ENCODE measurements around the gene CPB2. TPM values are rescaled to one million over a fixed set of nuclear protein-coding genes. Genes with fewer than 3 reads are reported as not detected.

The CPB2 gene
- total and polyA plus RNA-seq, 9 donors: 0.38 TPM; not detected in 8

DNA sequence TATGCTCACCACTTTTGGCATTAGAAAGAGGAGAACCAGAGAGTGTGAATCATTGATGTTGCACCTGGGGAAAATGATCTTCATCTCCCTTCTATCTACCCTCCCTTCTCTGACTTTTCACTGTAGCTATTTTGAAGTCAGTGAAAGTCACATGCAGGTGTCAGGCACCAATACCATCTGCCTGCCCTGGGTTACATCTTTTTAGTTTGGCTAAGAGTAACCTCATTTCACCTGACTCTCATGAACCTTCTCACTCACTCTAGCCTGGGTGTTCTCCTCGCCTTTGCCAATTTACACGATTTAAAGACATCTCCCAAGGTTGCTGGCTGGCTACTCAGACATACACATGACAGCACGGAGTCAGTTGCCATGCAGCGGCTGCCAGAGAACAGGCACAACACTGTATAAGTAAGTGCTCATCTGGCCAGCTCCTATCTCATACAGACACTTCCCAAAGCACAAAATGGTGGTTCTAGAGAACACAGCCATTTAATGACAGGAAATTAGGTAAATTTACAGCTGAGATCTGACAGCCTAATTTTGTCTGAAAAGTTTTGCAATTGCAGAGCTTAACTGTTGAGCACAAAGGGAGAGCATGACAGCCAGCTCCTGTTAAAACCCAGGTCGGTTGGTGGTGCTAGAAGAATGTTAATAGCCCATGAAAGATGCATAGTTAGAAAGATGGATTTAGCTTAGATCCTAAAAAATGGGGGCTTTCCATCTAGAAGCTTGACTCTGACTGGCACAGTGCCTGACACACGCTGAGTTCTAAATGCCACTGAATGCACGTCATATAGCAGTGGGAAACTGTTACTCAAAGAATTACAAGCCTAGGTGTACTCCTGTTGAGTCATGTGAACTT lies 44.7 kb upstream of the CPB2 start:
- no peak overlapping the region for H3K4me3 ChIP-seq
- H3K36me3 ChIP-seq: no peaks in the 10 kb centered on the region
- intact Hi-C loops (cut with DNase I): no loop called here
- TF ChIP-seq, protein P1, sequence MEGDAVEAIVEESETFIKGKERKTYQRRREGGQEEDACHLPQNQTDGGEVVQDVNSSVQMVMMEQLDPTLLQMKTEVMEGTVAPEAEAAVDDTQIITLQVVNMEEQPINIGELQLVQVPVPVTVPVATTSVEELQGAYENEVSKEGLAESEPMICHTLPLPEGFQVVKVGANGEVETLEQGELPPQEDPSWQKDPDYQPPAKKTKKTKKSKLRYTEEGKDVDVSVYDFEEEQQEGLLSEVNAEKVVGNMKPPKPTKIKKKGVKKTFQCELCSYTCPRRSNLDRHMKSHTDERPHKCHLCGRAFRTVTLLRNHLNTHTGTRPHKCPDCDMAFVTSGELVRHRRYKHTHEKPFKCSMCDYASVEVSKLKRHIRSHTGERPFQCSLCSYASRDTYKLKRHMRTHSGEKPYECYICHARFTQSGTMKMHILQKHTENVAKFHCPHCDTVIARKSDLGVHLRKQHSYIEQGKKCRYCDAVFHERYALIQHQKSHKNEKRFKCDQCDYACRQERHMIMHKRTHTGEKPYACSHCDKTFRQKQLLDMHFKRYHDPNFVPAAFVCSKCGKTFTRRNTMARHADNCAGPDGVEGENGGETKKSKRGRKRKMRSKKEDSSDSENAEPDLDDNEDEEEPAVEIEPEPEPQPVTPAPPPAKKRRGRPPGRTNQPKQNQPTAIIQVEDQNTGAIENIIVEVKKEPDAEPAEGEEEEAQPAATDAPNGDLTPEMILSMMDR (IDR thresholded peaks at IDR 0.05): no peak
- TF ChIP-seq EP300 (IDR thresholded peaks at IDR 0.05) (no peak), POLR2A (IDR thresholded peaks at IDR 0.05) (no peak)
- no peaks in the 10 kb centered on the region for H3K27me3 ChIP-seq
- no peaks in the 10 kb centered on the region for H3K9me3 ChIP-seq
- no peak for DNase-seq
- H3K27ac ChIP-seq: no peak overlapping the region
- 56 to 80% (median 63%) methylated on average over 7 of the region's 7 CpGs for WGBS, 3 donors
- no peaks in the 10 kb centered on the region for H3K4me1 ChIP-seq (ENCODE audit: insufficient read depth)

DNA sequence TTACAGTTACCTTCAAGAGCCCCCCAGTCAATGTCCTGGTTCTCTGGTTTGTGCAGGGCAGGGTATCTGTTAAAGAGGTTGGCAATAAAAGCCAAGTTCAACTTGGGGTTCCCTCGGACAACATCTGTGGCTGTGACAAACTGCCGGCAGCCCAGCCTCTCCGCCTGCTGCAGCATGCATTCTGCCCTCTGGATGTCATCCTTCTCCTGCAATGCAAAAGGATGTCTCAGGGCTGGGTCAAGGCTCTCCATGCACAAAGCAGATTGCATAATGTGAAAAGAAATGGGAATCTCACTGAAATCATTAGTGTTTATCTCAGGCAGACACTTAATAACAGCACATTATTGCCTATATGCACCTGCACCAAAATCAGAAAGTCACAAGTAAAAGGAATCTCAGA lies 42.1 kb upstream of the CPB2 start:
- Histone ChIP-seq H3K27ac (no peak overlapping the region), H3K9me3 (no peaks in the 10 kb centered on the region), H3K4me1 (ENCODE audit: insufficient read depth) (no peaks in the 10 kb centered on the region), H3K36me3 (no peaks in the 10 kb centered on the region), H3K27me3 (no peaks in the 10 kb centered on the region), H3K4me3 (no peak overlapping the region)
- 30 to 43% (median 34%) methylated on average over 3 of the region's 3 CpGs for WGBS, 3 donors
- no peak for DNase-seq
- intact Hi-C loops (cut with DNase I): no loop called here
- no peak for TF ChIP-seq EP300 (IDR thresholded peaks at IDR 0.05)

DNA sequence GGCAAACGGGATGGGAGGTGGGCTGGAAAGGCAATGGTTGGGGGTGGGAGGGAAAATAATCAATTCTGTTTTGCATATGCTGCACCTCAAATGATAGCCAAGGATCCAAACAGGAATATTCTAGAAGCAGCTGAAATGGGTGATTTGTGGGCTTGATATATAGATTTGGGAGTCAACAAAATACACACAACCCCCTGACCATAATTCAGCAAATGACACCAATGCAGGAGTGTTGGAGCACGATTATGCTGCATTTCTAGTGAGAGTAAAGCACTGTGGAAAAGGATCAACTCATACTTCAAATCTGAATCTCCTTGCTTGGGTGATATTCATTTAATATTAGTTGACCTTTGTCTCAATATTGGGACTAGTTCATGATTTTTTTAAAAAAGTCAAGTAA lies 41.1 kb upstream of the CPB2 start:
- no peak for DNase-seq
- no peaks in the 10 kb centered on the region for H3K27me3 ChIP-seq
- H3K4me1 ChIP-seq (ENCODE audit: insufficient read depth): no peaks in the 10 kb centered on the region
- intact Hi-C loops (cut with DNase I): no loop called here
- no peak overlapping the region for H3K4me3 ChIP-seq
- H3K36me3 ChIP-seq: no peaks in the 10 kb centered on the region
- no peak for TF ChIP-seq POLR2A (IDR thresholded peaks at IDR 0.05)
- TF ChIP-seq, protein P1 (IDR thresholded peaks at IDR 0.05): no peak
- no peak for TF ChIP-seq EP300 (IDR thresholded peaks at IDR 0.05)
- H3K27ac ChIP-seq: no peak overlapping the region
- no peaks in the 10 kb centered on the region for H3K9me3 ChIP-seq
- 51 to 81% (median 59%) methylated on average over 2 of the region's 2 CpGs for WGBS, 3 donors

DNA sequence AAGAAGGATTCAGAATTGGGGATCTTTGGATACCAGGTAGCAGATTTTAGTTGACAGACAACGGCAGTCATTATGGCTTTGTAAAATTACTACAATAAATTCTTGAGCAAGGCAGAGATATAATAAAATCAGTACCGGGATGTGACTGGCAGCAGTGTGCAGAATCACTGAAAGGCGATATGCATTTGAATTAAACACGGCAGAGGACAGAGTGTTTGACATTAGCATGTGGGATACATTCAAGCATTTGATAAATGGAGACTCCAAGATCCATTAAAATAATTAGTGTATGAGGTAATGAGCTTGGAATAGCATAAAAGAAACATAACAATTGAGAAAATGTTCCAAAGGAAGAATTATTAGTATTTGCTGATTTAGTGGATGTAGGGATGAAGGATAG lies 40.3 kb upstream of the CPB2 start:
- no peaks in the 10 kb centered on the region for H3K9me3 ChIP-seq
- intact Hi-C loops (cut with DNase I): no loop called here
- no peaks in the 10 kb centered on the region for H3K27me3 ChIP-seq
- no peak overlapping the region for H3K27ac ChIP-seq
- TF ChIP-seq EP300 (IDR thresholded peaks at IDR 0.05): no peak
- TF ChIP-seq, protein P1 (IDR thresholded peaks at IDR 0.05): no peak
- no peak for TF ChIP-seq POLR2A (IDR thresholded peaks at IDR 0.05)
- no peak overlapping the region for H3K4me3 ChIP-seq
- no peaks in the 10 kb centered on the region for H3K4me1 ChIP-seq (ENCODE audit: insufficient read depth)
- DNase-seq: no peak
- WGBS, 3 donors: 27 to 39% (median 38%) methylated on average over 4 of the region's 4 CpGs
- no peaks in the 10 kb centered on the region for H3K36me3 ChIP-seq

DNA sequence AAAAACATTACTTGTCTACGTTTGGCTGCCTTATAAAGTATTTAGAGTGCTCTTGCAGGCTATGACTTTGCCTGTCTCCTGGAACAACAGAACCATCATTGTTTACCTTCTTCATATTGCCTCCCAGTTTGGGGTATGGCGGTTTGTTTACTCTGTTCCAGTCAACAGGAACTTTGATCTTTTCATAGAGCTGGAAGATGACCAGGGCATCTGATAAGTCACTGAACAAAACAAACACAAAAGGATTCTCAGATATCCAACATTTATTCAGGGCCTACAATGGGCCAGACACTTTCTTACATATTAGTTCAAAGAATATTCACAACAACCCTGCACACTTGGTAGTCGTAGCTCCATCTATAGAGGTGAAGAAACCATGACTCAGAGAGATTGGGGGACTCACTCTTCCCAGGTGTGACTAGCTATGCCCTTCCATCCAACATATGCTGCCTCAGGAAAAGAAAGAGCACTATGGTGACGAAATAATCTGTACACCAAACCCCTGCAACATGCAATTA lies 38.4 kb upstream of the CPB2 start:
- intact Hi-C loops (cut with DNase I): no loop called here
- Histone ChIP-seq H3K27ac (no peak overlapping the region), H3K36me3 (no peaks in the 10 kb centered on the region), H3K9me3 (no peaks in the 10 kb centered on the region), H3K4me3 (no peak overlapping the region), H3K4me1 (ENCODE audit: insufficient read depth) (no peaks in the 10 kb centered on the region), H3K27me3 (no peaks in the 10 kb centered on the region)
- WGBS, 3 donors: 71 to 83% (median 76%) methylated on average over 4 of the region's 4 CpGs
- TF ChIP-seq EP300 (IDR thresholded peaks at IDR 0.05) (no peak), POLR2A (IDR thresholded peaks at IDR 0.05) (no peak)
- TF ChIP-seq, protein P1 (IDR thresholded peaks at IDR 0.05): no peak
- DNase-seq: no peak
